Upper lobe of left lung (tissue), 4 donors: ENCODE measurements around the gene SPTY2D1.

Source experiments
- EP300 ChIP-seq, 4 donors: sonication (generic); formaldehyde crosslinking; IDR thresholded peaks; one replicate each; pipeline ENCODE4 v1.5.1; 2017; ENCODE audit warnings: antibody characterized with exemption in 4 of 4, control low read depth in 2 of 4
- POLR2A ChIP-seq, 4 donors: fragments of 450-650 bp; IDR thresholded peaks; one replicate each; pipeline ENCODE4 v1.5.1; 2016 to 2017; ENCODE audit warnings: antibody characterized with exemption in 4 of 4, mild to moderate bottlenecking in 2 of 4
- POLR2AphosphoS5 ChIP-seq, 2 donors: sonication (generic); formaldehyde crosslinking; IDR thresholded peaks; one replicate each; pipeline ENCODE4 v1.5.1; 2017; ENCODE audit warnings: antibody characterized with exemption in 2 of 2
- TF ChIP-seq, protein P1 (sequence below), 6 experiments: fragments of 450-650 bp in 4 of 6; fragments of 200-600 bp in 2 of 6; sonication (generic) in 2 of 6; IDR thresholded peaks; one replicate each; pipeline ENCODE4 v1.5.1; 2016 to 2019; ENCODE audit warnings: antibody characterized with exemption in 6 of 6

DNA sequence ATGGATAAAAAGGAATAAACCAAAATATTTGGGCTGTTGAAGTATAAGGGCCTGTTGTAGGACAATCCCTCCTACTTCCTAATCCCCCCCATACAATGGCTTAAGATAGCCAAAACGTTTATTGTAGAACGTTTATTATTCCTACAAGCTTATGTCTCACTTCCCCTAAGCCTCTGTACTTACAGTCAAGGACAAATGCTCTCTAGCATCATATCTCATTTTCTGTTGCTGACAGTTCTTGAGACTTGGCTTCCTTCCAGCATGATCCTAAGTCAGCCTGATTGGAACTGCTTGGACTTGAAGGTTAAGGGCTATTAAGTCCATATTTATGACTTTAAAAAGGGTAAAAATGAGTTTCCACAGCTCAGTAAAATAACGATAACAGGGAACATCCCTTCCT, 25.8 kb downstream of the SPTY2D1 start:
- no peak for TF ChIP-seq POLR2A (IDR thresholded peaks at IDR 0.05)
- TF ChIP-seq, protein P1, sequence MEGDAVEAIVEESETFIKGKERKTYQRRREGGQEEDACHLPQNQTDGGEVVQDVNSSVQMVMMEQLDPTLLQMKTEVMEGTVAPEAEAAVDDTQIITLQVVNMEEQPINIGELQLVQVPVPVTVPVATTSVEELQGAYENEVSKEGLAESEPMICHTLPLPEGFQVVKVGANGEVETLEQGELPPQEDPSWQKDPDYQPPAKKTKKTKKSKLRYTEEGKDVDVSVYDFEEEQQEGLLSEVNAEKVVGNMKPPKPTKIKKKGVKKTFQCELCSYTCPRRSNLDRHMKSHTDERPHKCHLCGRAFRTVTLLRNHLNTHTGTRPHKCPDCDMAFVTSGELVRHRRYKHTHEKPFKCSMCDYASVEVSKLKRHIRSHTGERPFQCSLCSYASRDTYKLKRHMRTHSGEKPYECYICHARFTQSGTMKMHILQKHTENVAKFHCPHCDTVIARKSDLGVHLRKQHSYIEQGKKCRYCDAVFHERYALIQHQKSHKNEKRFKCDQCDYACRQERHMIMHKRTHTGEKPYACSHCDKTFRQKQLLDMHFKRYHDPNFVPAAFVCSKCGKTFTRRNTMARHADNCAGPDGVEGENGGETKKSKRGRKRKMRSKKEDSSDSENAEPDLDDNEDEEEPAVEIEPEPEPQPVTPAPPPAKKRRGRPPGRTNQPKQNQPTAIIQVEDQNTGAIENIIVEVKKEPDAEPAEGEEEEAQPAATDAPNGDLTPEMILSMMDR (IDR thresholded peaks at IDR 0.05), result no peak
- TF ChIP-seq EP300 (IDR thresholded peaks at IDR 0.05), result no peak
- no peak for TF ChIP-seq POLR2AphosphoS5 (IDR thresholded peaks at IDR 0.05)
